GM18508 (cell line): Measurements from ENCODE around the gene PXK.
"Not testable (repeated sequence)": the region's sequence is repeated elsewhere in the genome, so short reads cannot be mapped to it uniquely, and the experiment has no call there.

ENCODE experiments used
- ATAC-seq: cut with Tn5 transposase; IDR thresholded peaks from one replicate; pipeline ENCODE4 v1.9.1; 2021; ENCODE audit warnings: moderate number of reproducible peaks; ENCODE audit not compliant: insufficient read depth, unreplicated experiment

The PXK gene

GRCh38 chr3:58332575-58333188, at the start of gene PXK:
TSS of gene PXK (plus strand) at chr3:58332892. CDS start at chr3:58332989, 97 bp downstream.
- ATAC-seq, result no peak

GRCh38 chr3:58285334-58285733, 47.4 kb upstream of the PXK start:
- ATAC-seq, result no peak

- no peak for ATAC-seq
These were observed 45.3 kb upstream of the PXK start for GRCh38 chr3:58287354-58287753.

GRCh38 chr3:58288011-58288728, 44.5 kb upstream of the PXK start:
- no peak for ATAC-seq

- not testable (repeated sequence) for ATAC-seq
These were observed 43.6 kb upstream of the PXK start for GRCh38 chr3:58288964-58289613.

GRCh38 chr3:58290446-58290845, 42.2 kb upstream of the PXK start:
- not testable (repeated sequence) for ATAC-seq

- no peak for ATAC-seq
These were observed 40.9 kb upstream of the PXK start for GRCh38 chr3:58291671-58292338.

- ATAC-seq, result no peak
These were observed 39.8 kb upstream of the PXK start for GRCh38 chr3:58292866-58293265.

- no peak for ATAC-seq
These were observed 39.2 kb upstream of the PXK start for GRCh38 chr3:58293516-58293915.

GRCh38 chr3:58296269-58296668, 36.4 kb upstream of the PXK start:
- ATAC-seq, result no peak

GRCh38 chr3:58296843-58297242, 35.8 kb upstream of the PXK start:
- ATAC-seq, result no peak

- no peak for ATAC-seq
These were observed 34.5 kb upstream of the PXK start for GRCh38 chr3:58298190-58298589.

- ATAC-seq, result no peak
These were observed 33.6 kb upstream of the PXK start for GRCh38 chr3:58299075-58299474.

- no peak for ATAC-seq
These were observed 32.7 kb upstream of the PXK start for GRCh38 chr3:58299839-58300516.

GRCh38 chr3:58305882-58306711, 26.6 kb upstream of the PXK start, which contains the start of the genes HTD2 and RPP14:
TSS of gene HTD2 (plus strand) at chr3:58306520. CDS start at chr3:58317614, 11,094 bp downstream.
TSS of gene RPP14 (plus strand) at chr3:58306245. CDS start at chr3:58310330, 4,085 bp downstream.
- ATAC-seq, result peak; percentile 68

- ATAC-seq, result no peak
These were observed 25.0 kb upstream of the PXK start for GRCh38 chr3:58307639-58308215.

GRCh38 chr3:58308728-58309127, 24.0 kb upstream of the PXK start:
- no peak for ATAC-seq

- ATAC-seq, result no peak
These were observed 14.9 kb upstream of the PXK start for GRCh38 chr3:58317811-58318210.

- no peak for ATAC-seq
These were observed 10.9 kb upstream of the PXK start for GRCh38 chr3:58321791-58322190.
